Measurements from ENCODE around the gene MEIS3.

Gene MEIS3

GRCh38 chr19:47435196-47435595, 15.9 kb upstream of the MEIS3 start:
- no peak for DNase-seq

GRCh38 chr19:47434088-47434487, 14.8 kb upstream of the MEIS3 start:
- no peak for DNase-seq

GRCh38 chr19:47433121-47433520, 13.8 kb upstream of the MEIS3 start:
- DNase-seq, result no peak

GRCh38 chr19:47432499-47432898, 13.2 kb upstream of the MEIS3 start:
- DNase-seq, result no peak

- DNase-seq, result no peak
These were observed 12.8 kb upstream of the MEIS3 start for GRCh38 chr19:47432091-47432490.

- DNase-seq, result no peak
These were observed 10.9 kb upstream of the MEIS3 start for GRCh38 chr19:47430041-47430802.

GRCh38 chr19:47429140-47429793, 9.9 kb upstream of the MEIS3 start:
- no peak for DNase-seq

GRCh38 chr19:47428177-47428894, 9.0 kb upstream of the MEIS3 start:
- peak; percentile 81 to 83 for DNase-seq

GRCh38 chr19:47427241-47428176, 8.2 kb upstream of the MEIS3 start:
- DNase-seq, result peak; percentile 76 to 78

GRCh38 chr19:47423203-47423882, 4.0 kb upstream of the MEIS3 start:
- no peak for DNase-seq

GRCh38 chr19:47422417-47423163, 3.3 kb upstream of the MEIS3 start:
- DNase-seq, result no peak

GRCh38 chr19:47421844-47422395, 2.6 kb upstream of the MEIS3 start:
- no peak for DNase-seq

- DNase-seq, result no peak
These were observed 2.0 kb upstream of the MEIS3 start for GRCh38 chr19:47421244-47421786.

- DNase-seq, result no peak
These were observed 462 bp upstream of the MEIS3 start for GRCh38 chr19:47419789-47420188.

- DNase-seq, result no peak
These were observed 666 bp downstream of the MEIS3 start for GRCh38 chr19:47418692-47419029.

GRCh38 chr19:47417746-47418691, 1.3 kb downstream of the MEIS3 start:
- DNase-seq, result no peak

- no peak for DNase-seq
These were observed 2.1 kb downstream of the MEIS3 start for GRCh38 chr19:47417107-47417745.

- DNase-seq, result no peak
These were observed 2.7 kb downstream of the MEIS3 start for GRCh38 chr19:47416643-47416985.

- DNase-seq, result no peak
These were observed 3.2 kb downstream of the MEIS3 start for GRCh38 chr19:47415953-47416642.

All from stimulated activated CD4-positive, alpha-beta T cell treated with anti-CD3 and anti-CD28 coated beads, Interleukin-2, amount 100 ng/mL, for 48 hours (primary cell).